ENCODE results near the gene RSL24D1.

Gene RSL24D1

DNA sequence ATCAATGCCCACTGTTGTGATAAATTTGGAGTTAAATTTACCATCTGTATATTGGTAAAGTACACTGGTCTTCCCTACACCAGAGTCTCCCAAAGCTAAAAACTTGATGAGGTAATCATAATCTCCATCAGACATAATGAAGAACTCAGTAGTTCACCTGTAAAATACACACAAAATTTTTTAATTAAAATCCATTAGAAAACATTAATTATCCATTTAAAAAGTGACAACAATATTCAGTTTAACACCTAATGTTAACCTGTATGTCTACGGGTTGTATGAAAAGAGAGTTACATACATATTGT is 38.0 kb upstream of the RSL24D1 start:
- Histone ChIP-seq H3K4me1 (ENCODE audit: control insufficient read depth, low read length) (no peaks in the 10 kb centered on the region), H3K27me3 (ENCODE audit: control insufficient read depth, low read length) (no peaks in the 10 kb centered on the region), H3F3A (ENCODE audit: control insufficient read depth, insufficient read depth) (no peaks in the 10 kb centered on the region), H3K4me2 (ENCODE audit: low read length) (no peak overlapping the region), H3K27ac (ENCODE audit: low read depth, low read length) (no peak overlapping the region), H3K36me3 (ENCODE audit: control insufficient read depth, low read length) (no peaks in the 10 kb centered on the region), H4K20me1 (ENCODE audit: control insufficient read depth, insufficient read depth, low read depth, low read length) (no peaks in the 10 kb centered on the region), H3K9me2 (replicated peaks; ENCODE audit: control insufficient read depth, low read length) (no peaks in the 10 kb centered on the region), H3K79me2 (ENCODE audit: control insufficient read depth, low read length) (no peaks in the 10 kb centered on the region), H3K4me3 (ENCODE audit: low read length) (no peak overlapping the region), H3K9me3 (ENCODE audit: control insufficient read depth, insufficient read depth, low read length) (no peaks in the 10 kb centered on the region)
- TF ChIP-seq, protein P1, sequence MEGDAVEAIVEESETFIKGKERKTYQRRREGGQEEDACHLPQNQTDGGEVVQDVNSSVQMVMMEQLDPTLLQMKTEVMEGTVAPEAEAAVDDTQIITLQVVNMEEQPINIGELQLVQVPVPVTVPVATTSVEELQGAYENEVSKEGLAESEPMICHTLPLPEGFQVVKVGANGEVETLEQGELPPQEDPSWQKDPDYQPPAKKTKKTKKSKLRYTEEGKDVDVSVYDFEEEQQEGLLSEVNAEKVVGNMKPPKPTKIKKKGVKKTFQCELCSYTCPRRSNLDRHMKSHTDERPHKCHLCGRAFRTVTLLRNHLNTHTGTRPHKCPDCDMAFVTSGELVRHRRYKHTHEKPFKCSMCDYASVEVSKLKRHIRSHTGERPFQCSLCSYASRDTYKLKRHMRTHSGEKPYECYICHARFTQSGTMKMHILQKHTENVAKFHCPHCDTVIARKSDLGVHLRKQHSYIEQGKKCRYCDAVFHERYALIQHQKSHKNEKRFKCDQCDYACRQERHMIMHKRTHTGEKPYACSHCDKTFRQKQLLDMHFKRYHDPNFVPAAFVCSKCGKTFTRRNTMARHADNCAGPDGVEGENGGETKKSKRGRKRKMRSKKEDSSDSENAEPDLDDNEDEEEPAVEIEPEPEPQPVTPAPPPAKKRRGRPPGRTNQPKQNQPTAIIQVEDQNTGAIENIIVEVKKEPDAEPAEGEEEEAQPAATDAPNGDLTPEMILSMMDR (IDR thresholded peaks at IDR 0.05; ENCODE audit: low read depth, low read length, poor library complexity, severe bottlenecking), result no peak
- TF ChIP-seq EZH2phosphoT487 (IDR thresholded peaks at IDR 0.05; ENCODE audit: borderline replicate concordance, low read length), result no peak

DNA sequence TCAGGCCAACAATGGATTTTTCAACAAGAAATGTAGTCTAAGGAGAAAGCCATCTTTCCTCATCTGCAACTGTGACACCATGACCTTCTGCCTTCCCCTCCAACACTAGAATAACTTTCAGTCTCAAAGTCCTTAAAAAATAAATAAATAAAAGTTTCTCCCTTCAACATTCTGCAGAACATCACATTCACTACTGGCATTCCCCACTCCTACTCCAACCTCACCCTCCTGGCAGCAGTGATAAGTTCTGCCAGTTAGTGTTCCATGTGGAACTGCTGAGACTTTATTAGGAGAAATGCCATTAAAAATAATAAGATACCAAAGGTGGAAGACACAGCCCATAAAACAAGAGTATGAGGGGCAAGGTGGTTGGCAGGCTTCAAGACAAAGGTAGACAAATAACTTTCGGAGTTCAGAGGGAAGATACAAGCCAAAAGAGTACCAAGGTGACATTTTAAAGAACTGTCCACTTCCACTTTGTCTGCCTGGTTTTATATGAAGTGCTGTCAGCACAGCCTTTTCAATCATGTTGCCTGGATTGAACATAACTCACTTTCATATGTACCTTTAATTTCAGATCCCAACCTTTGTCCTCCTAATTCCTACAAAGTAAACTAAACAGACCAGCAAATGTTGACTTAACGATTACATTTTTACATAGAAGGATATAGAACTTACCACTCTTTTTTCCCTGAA is 37.5 kb upstream of the RSL24D1 start:
- H3K27ac ChIP-seq (ENCODE audit: low read depth, low read length), result no peak overlapping the region
- H3K27me3 ChIP-seq (ENCODE audit: control insufficient read depth, low read length), result no peaks in the 10 kb centered on the region
- H4K20me1 ChIP-seq (ENCODE audit: control insufficient read depth, insufficient read depth, low read depth, low read length), result no peaks in the 10 kb centered on the region
- H3K4me1 ChIP-seq (ENCODE audit: control insufficient read depth, low read length), result no peaks in the 10 kb centered on the region
- H3F3A ChIP-seq (ENCODE audit: control insufficient read depth, insufficient read depth), result no peaks in the 10 kb centered on the region
- H3K36me3 ChIP-seq (ENCODE audit: control insufficient read depth, low read length), result no peaks in the 10 kb centered on the region
- H3K9me3 ChIP-seq (ENCODE audit: control insufficient read depth, insufficient read depth, low read length), result no peaks in the 10 kb centered on the region
- H3K4me3 ChIP-seq (ENCODE audit: low read length), result no peak overlapping the region
- H3K4me2 ChIP-seq (ENCODE audit: low read length), result no peak overlapping the region
- no peaks in the 10 kb centered on the region for H3K79me2 ChIP-seq (ENCODE audit: control insufficient read depth, low read length)
- TF ChIP-seq EZH2phosphoT487 (IDR thresholded peaks at IDR 0.05; ENCODE audit: borderline replicate concordance, low read length), result no peak
- TF ChIP-seq, protein P1 (IDR thresholded peaks at IDR 0.05; ENCODE audit: low read depth, low read length, poor library complexity, severe bottlenecking), result no peak
- H3K9me2 ChIP-seq (replicated peaks; ENCODE audit: control insufficient read depth, low read length), result no peaks in the 10 kb centered on the region

DNA sequence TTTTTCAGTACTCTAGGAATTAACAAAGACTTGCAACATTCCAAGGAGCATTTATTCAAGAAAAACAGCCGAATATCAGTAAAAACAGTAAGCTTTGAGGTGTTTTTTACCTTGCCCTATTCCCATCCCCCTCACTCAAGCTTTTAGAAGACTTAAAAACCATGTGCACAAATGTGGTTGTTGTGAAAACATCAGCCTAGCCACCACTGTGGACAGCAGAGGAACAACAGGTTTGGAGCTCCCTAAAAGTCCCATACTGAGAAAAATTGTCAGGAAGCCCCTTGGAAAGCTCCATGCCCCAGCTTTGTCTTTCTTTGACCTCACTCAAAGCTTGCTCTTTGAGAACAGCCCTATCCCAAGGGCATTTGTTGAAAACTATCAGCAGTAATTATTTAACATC is 34.7 kb upstream of the RSL24D1 start:
- Histone ChIP-seq H4K20me1 (ENCODE audit: control insufficient read depth, insufficient read depth, low read depth, low read length) (no peaks in the 10 kb centered on the region), H3K4me3 (ENCODE audit: low read length) (no peak overlapping the region), H3K36me3 (ENCODE audit: control insufficient read depth, low read length) (no peaks in the 10 kb centered on the region), H3K4me1 (ENCODE audit: control insufficient read depth, low read length) (no peaks in the 10 kb centered on the region), H3F3A (ENCODE audit: control insufficient read depth, insufficient read depth) (no peaks in the 10 kb centered on the region), H3K9me3 (ENCODE audit: control insufficient read depth, insufficient read depth, low read length) (no peaks in the 10 kb centered on the region), H3K27ac (ENCODE audit: low read depth, low read length) (no peak overlapping the region), H3K27me3 (ENCODE audit: control insufficient read depth, low read length) (no peaks in the 10 kb centered on the region), H3K9me2 (replicated peaks; ENCODE audit: control insufficient read depth, low read length) (no peaks in the 10 kb centered on the region), H3K4me2 (ENCODE audit: low read length) (no peak overlapping the region), H3K79me2 (ENCODE audit: control insufficient read depth, low read length) (no peaks in the 10 kb centered on the region)
- no peak for TF ChIP-seq EZH2phosphoT487 (IDR thresholded peaks at IDR 0.05; ENCODE audit: borderline replicate concordance, low read length)
- TF ChIP-seq, protein P1 (IDR thresholded peaks at IDR 0.05; ENCODE audit: low read depth, low read length, poor library complexity, severe bottlenecking), result no peak
